ENCODE data around the gene SCFD2. TPM values are rescaled to one million over a fixed set of nuclear protein-coding genes. Genes with fewer than 3 reads are reported as not detected.

The SCFD2 gene
- total and polyA plus RNA-seq, 2 of the 8 experiments (the other 6 are each of a cell fraction or from before 2014, with no cell fraction given) = 6.2 to 10.2 TPM

- TF ChIP-seq SP1 (IDR thresholded peaks at IDR 0.05; ENCODE audit: low read depth, low read length) (no peak), EZH2 (IDR thresholded peaks at IDR 0.05; ENCODE audit: low read depth, low read length, severe bottlenecking) (no peak), RFX5 (IDR thresholded peaks at IDR 0.05; ENCODE audit: borderline replicate concordance, low read depth, low read length) (no peak), CHD2 (IDR thresholded peaks at IDR 0.05; ENCODE audit: low read length) (no peak), TCF12 (IDR thresholded peaks at IDR 0.05; ENCODE audit: low read depth, low read length) (no peak), CBX5 (IDR thresholded peaks at IDR 0.05; ENCODE audit: low read depth, low read length) (no peak)
Observed at GRCh38 chr4:52964561-52965101, 401.2 kb downstream of the SCFD2 start (continued).

All from H1 (cell line).